ENCODE measurements around the gene ZNF385B. TPM values are rescaled to one million over a fixed set of nuclear protein-coding genes. Genes with fewer than 3 reads are reported as not detected.

Gene ZNF385B
- total RNA-seq, 1 donor from 2014 or later: not detected

DNA sequence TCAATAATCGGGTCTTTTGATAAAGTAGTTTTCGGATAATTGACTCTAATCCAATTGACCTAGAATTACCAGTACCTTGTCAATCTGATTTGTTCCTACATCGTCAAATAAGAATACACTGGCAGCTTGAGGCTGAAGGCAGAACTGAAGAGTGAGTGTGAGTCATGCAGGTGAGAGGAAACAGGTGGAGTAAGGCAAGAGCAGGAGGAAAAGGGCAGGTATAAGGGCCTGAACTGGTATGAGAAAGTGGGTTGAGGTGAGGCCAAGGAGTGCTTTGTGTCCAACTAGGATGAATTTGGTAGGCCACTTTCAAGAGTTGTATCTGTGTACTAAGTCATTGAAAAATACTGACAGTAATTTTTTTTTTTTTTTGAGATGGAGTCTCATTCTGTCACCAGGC, 186.0 kb downstream of the ZNF385B start:
- Mint-ChIP-seq H3K27me3 (ENCODE audit: insufficient read depth) (peaks cover 3% of the 10 kb centered on the region), H3K4me3 (no peak overlapping the region), H3K9me3 (no peaks in the 10 kb centered on the region), H3K36me3 (ENCODE audit: low read depth) (no peaks in the 10 kb centered on the region), H3K27ac (no peak overlapping the region), H3K4me1 (ENCODE audit: low read depth) (no peaks in the 10 kb centered on the region)
- DNase-seq (ENCODE audit: low spot score): no peak
- intact Hi-C loops (cut with micrococcal nuclease): no loop called here

DNA sequence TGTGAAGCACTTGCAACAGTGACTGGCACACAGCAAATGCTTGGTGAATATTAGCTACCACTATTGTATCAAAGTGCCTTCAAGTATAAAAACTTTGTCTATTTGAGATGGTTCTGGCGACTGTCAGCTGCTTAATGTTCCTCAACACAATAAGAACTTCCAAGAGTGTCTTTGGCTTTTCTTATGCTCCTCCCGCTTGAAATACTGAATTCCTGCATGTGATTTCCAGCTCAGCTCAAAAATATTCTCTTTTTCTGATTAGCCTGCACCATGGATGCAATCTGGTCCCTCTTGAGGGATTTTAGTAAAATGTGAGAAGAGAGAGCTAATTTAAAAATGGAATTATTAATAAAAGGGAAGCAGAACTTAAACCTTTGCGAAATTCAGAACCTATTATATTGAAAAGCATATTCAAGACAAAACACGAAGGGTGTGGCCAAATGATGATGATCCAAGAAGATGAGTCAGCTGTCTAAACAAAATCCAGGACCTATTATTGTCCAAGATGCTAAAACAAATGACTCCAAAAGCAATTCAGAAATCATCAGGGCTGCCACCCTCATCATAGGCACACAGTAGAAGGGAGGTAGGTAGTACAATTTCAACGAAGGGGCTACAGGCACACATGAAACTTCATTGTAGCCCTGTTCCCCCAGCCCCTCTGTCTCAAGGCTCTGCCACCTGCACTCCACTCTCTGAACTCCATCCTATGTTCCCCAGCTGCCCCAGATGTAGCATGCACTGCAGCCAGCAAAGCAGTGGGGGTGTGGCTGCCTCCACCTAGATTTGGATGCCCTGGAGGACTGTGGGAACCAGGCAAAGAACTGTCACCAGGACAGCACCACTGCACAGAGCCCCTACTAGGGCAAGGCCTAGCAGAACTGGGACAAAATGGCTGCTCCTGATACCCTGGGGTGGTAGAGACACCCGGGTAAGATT, 190.1 kb downstream of the ZNF385B start:
- Mint-ChIP-seq H3K9me3 (no peaks in the 10 kb centered on the region), H3K27ac (no peak overlapping the region), H3K4me1 (ENCODE audit: low read depth) (no peaks in the 10 kb centered on the region), H3K36me3 (ENCODE audit: low read depth) (no peaks in the 10 kb centered on the region), H3K4me3 (no peak overlapping the region), H3K27me3 (ENCODE audit: insufficient read depth) (no peaks in the 10 kb centered on the region)
- DNase-seq (ENCODE audit: low spot score): no peak
- intact Hi-C loops (cut with micrococcal nuclease): no loop called here

DNA sequence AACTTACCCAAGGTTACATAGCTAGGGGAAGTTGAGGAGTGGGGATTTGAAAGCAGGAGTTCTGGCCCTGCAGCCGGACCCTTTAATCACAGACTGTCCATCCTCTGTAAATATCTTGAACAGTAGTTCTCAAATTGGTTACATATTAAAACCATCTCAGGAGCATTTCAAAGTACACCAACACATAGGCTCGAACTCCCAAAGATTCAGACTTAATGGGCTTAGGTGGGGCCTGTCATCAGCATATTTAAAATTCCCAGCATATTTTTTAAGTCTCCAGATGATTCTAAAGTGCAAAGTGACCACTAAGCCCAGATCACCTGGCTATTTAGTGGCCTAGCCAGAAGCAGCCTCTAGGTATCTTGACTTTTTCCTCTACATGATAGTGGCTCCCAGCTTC, 192.2 kb downstream of the ZNF385B start:
- Mint-ChIP-seq H3K4me3 (no peak overlapping the region), H3K27me3 (ENCODE audit: insufficient read depth) (no peaks in the 10 kb centered on the region), H3K27ac (no peak overlapping the region), H3K36me3 (ENCODE audit: low read depth) (no peaks in the 10 kb centered on the region), H3K4me1 (ENCODE audit: low read depth) (no peaks in the 10 kb centered on the region), H3K9me3 (no peaks in the 10 kb centered on the region)
- no peak for DNase-seq (ENCODE audit: low spot score)
- intact Hi-C loops (cut with micrococcal nuclease): no loop called here

GRCh38 chr2:179664972-179665812, 196.2 kb downstream of the ZNF385B start:
- no peak for DNase-seq (ENCODE audit: low spot score)
- no peak overlapping the region for H3K27ac Mint-ChIP-seq
- H3K9me3 Mint-ChIP-seq: no peaks in the 10 kb centered on the region
- no peaks in the 10 kb centered on the region for H3K36me3 Mint-ChIP-seq (ENCODE audit: low read depth)
- no peaks in the 10 kb centered on the region for H3K4me1 Mint-ChIP-seq (ENCODE audit: low read depth)
- H3K27me3 Mint-ChIP-seq (ENCODE audit: insufficient read depth): no peaks in the 10 kb centered on the region
- H3K4me3 Mint-ChIP-seq: no peak overlapping the region
- intact Hi-C loops (cut with micrococcal nuclease): no loop called here

DNA sequence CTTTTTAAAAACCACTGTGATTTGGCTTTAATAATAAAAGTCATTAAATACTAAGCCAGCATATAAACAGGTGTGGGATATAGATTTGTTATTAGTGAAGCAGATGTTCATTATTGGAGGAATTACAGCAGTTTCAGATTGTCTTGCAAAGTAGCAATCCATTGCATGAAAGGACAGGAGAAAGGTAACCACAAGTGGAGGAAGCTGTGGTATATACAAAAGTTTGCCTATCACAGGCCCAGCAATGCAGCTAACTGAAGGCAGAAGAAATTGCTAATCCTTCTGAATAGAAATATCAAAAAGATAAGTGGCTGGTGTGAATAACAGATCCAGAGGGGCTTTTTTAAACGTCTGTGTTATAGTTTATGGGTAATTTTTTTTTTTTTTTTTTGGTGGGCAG, 199.4 kb downstream of the ZNF385B start:
- H3K27ac Mint-ChIP-seq: no peak overlapping the region
- no peak for DNase-seq (ENCODE audit: low spot score)
- H3K36me3 Mint-ChIP-seq (ENCODE audit: low read depth): no peaks in the 10 kb centered on the region
- no peaks in the 10 kb centered on the region for H3K9me3 Mint-ChIP-seq
- H3K4me1 Mint-ChIP-seq (ENCODE audit: low read depth): no peaks in the 10 kb centered on the region
- H3K4me3 Mint-ChIP-seq: no peak overlapping the region
- no peaks in the 10 kb centered on the region for H3K27me3 Mint-ChIP-seq (ENCODE audit: insufficient read depth)
- intact Hi-C loops (cut with micrococcal nuclease): no loop called here

DNA sequence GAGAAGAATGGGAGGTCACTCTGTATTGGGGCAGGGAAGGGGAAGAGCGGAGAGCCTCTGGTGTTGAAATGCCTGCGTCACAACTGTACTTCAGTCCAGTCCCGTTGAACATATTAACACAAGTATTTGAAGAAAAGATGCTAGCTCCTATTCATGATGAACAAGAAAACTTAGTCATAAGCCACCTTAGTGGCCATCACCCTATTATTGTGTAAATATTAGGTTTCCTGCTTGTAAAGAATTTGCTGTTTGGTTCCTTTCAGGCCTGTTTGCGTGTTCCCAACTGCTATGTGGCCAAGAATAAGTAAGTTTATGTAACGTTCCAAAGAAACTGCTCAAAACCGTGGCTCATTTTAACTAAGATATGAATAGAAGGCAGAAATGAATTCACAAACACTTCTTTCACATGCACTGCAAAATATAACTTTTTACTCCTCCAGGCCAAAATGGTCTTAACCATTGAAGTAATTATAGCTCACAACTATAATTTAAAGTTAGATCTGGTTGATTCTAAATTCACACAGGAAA, 204.3 kb downstream of the ZNF385B start:
- Mint-ChIP-seq H3K27me3 (ENCODE audit: insufficient read depth) (no peaks in the 10 kb centered on the region), H3K9me3 (no peaks in the 10 kb centered on the region), H3K4me3 (no peak overlapping the region), H3K27ac (no peak overlapping the region), H3K4me1 (ENCODE audit: low read depth) (no peaks in the 10 kb centered on the region), H3K36me3 (ENCODE audit: low read depth) (no peaks in the 10 kb centered on the region)
- intact Hi-C loops (cut with micrococcal nuclease): no loop called here
- no peak for DNase-seq (ENCODE audit: low spot score)

GRCh38 chr2:179655627-179656026, 205.8 kb downstream of the ZNF385B start:
- no peak overlapping the region for H3K27ac Mint-ChIP-seq
- no peaks in the 10 kb centered on the region for H3K4me1 Mint-ChIP-seq (ENCODE audit: low read depth)
- no peaks in the 10 kb centered on the region for H3K27me3 Mint-ChIP-seq (ENCODE audit: insufficient read depth)
- H3K9me3 Mint-ChIP-seq: no peaks in the 10 kb centered on the region
- no peak overlapping the region for H3K4me3 Mint-ChIP-seq
- no peak for DNase-seq (ENCODE audit: low spot score)
- H3K36me3 Mint-ChIP-seq (ENCODE audit: low read depth): no peaks in the 10 kb centered on the region
- intact Hi-C loops (cut with micrococcal nuclease): no loop called here

- no peaks in the 10 kb centered on the region for H3K36me3 Mint-ChIP-seq (ENCODE audit: low read depth)
- no peak for DNase-seq (ENCODE audit: low spot score)
- intact Hi-C loops (cut with micrococcal nuclease): no loop called here
- H3K4me3 Mint-ChIP-seq: no peak overlapping the region
- H3K9me3 Mint-ChIP-seq: no peaks in the 10 kb centered on the region
- no peak overlapping the region for H3K27ac Mint-ChIP-seq
- peaks cover 1% of the 10 kb centered on the region for H3K27me3 Mint-ChIP-seq (ENCODE audit: insufficient read depth)
- H3K4me1 Mint-ChIP-seq (ENCODE audit: low read depth): no peaks in the 10 kb centered on the region
Observed at GRCh38 chr2:179654806-179655205, 206.6 kb downstream of the ZNF385B start.

DNA sequence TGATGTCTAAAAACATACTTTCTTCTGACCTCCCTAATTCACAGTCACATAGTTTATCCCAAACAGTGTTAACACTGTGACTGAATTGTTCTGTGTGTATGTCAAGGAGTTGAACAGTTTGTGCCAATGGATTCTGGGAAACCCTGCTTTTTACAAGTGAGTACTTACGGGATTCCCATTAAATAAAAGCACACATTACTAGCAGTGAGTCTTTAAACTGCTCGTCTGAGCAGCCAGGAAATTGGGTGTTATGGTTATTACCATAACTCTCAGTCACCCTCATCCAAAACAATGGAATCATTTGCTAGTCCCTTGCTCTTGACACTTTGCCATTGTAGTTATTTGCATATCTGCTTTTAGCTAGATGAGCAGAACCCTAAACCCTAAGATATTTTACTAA, 209.1 kb downstream of the ZNF385B start:
- Mint-ChIP-seq H3K27me3 (ENCODE audit: insufficient read depth) (peaks cover 1% of the 10 kb centered on the region), H3K36me3 (ENCODE audit: low read depth) (no peaks in the 10 kb centered on the region), H3K4me1 (ENCODE audit: low read depth) (no peaks in the 10 kb centered on the region), H3K4me3 (no peak overlapping the region), H3K27ac (no peak overlapping the region), H3K9me3 (no peaks in the 10 kb centered on the region)
- intact Hi-C loops (cut with micrococcal nuclease): no loop called here
- DNase-seq (ENCODE audit: low spot score): no peak

- Mint-ChIP-seq H3K27me3 (ENCODE audit: insufficient read depth) (peaks cover 1% of the 10 kb centered on the region), H3K4me3 (no peak overlapping the region), H3K9me3 (no peaks in the 10 kb centered on the region), H3K27ac (no peak overlapping the region), H3K4me1 (ENCODE audit: low read depth) (no peaks in the 10 kb centered on the region), H3K36me3 (ENCODE audit: low read depth) (no peaks in the 10 kb centered on the region)
- DNase-seq (ENCODE audit: low spot score): no peak
- intact Hi-C loops (cut with micrococcal nuclease): no loop called here
Observed at GRCh38 chr2:179650420-179650819, 211.0 kb downstream of the ZNF385B start.

DNA sequence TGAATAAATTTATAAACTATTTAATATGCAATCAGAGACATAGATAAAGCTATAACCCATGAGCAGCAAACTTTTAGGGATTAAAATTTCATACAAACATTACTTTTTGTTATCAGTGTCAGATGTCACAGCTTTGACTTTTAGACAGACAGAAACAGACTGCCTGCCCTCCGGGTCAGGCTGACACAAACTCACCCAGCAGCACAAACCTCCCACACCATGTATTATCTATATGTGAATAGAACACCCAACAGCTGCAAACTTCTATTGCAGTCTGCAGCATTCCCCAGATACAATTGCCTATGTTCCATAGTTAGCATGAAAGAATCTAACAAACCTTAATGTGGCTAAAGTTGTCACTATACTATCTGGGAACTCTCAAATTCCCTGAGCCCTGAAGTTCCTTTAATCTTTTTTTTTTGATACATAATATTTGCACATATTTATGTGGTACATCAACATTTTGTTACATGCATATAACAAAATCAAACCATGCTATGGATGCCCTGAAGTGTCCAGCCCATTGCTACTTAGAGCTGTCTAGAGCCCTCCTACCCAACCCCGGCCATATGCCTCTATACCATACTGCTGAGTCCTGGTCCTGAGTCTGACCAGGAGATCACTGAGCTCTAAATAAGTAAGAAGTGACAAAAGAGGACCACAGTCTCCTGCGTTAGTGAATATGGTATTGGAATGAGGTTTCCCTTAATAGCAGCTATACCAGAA, 214.4 kb downstream of the ZNF385B start:
- DNase-seq (ENCODE audit: low spot score): no peak
- intact Hi-C loops (cut with micrococcal nuclease): no loop called here
- peaks cover 1% of the 10 kb centered on the region for H3K27me3 Mint-ChIP-seq (ENCODE audit: insufficient read depth)
- no peaks in the 10 kb centered on the region for H3K9me3 Mint-ChIP-seq
- no peak overlapping the region for H3K27ac Mint-ChIP-seq
- H3K4me1 Mint-ChIP-seq (ENCODE audit: low read depth): no peaks in the 10 kb centered on the region
- no peak overlapping the region for H3K4me3 Mint-ChIP-seq
- no peaks in the 10 kb centered on the region for H3K36me3 Mint-ChIP-seq (ENCODE audit: low read depth)

- Mint-ChIP-seq H3K27ac (no peak overlapping the region), H3K27me3 (ENCODE audit: insufficient read depth) (peaks cover 1% of the 10 kb centered on the region), H3K4me1 (ENCODE audit: low read depth) (no peaks in the 10 kb centered on the region), H3K36me3 (ENCODE audit: low read depth) (no peaks in the 10 kb centered on the region), H3K9me3 (no peaks in the 10 kb centered on the region), H3K4me3 (no peak overlapping the region)
- no peak for DNase-seq (ENCODE audit: low spot score)
- intact Hi-C loops (cut with micrococcal nuclease): no loop called here
Observed at GRCh38 chr2:179646173-179646769, 215.1 kb downstream of the ZNF385B start.
